NCI-H748 (cell line): ENCODE measurements around the gene CFAP77.

ENCODE experiments used
- DNase-seq: peaks from one replicate; lab custom pipeline; 2025; ENCODE audit not compliant: unreplicated experiment; lab: John Stamatoyannopoulos, UW

The CFAP77 gene

DNA sequence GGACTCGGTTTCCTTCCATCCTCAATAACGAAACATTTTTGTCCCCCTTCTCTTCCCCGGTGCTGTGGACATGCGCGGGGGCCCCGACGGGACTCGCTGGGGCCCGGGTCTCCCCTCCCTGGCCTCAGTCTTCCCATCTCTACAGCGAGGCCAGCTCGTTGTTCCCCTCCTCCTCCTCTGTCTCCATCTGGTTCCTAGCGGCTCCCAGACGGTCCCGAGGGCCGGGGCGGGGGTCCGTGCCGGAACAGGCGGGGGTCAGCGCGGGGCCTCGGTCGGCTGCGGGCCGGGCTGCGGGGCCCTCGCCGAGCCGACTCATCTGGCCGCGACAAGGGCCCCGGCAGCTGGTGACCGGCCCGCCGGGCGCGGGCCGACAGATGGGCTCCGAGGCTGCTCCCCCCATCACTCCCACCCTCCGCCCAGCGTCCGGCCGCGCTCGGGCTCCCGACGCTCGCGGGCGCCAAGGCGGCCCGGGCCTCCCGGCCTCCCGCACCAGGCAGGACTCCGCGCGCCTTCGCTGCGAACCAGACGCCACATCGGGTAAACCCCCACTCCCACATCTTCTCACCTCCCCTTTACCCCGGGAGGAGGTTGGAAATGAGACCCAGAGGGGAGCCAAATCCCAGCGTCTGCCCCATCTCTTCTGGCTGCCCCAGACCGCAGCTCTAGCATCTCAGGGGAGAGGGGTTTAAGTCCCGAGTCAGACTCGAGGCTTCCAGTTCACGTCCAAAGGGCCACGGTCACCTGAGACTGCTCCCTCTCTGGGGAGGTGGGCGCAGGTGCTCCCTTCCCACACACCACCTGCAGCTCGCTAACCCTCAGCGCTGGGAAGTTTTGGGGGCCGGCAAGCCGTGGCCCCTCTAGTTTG is 180.5 kb downstream of the CFAP77 start:
- no peak for DNase-seq

DNA sequence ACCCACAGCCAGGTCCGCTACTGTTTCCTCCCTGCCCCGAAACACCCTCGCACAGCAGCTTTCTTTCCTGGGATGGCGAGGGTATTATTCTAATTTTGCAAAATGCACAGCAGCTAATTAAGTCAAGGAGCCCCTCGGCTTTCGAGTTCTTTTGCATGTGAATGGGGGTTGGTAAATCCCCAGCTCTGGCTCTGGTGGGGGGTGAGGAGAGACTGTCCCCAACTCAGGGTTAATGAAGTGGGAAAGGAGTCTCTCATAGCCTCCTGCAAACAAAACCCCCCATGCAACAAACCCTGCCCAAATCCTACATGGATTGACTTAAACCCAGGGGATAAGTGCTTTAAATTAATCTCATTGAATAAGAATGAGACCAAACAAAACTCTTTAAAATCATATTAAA is 181.2 kb downstream of the CFAP77 start:
- no peak for DNase-seq

DNA sequence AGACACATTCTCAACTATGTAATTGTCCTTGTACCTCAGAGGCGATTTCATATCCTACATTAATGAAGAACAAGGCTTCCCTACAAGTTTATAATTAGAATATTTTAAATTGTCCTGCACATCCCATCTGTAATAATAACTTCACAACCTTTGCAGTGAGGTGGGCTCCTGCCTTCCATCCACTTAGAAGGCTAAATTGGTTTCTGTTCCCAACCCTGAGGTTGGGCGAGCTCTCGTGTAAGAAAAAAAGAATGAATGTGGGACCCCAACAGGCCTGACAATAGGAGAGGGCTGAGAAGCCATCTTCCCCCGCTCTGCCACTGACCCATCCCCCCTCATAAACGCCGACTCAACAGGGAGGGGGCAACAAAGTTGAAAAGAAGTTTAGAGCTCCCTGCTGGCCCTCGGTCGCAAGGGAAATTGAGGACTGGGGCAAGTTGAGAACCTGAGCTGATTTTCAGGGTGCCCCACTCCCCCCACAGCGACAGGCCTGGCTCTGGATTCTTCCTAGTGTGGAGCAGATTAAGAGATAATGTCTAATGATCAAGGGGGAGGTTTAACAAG is 181.8 kb downstream of the CFAP77 start:
- DNase-seq, result no peak

DNA sequence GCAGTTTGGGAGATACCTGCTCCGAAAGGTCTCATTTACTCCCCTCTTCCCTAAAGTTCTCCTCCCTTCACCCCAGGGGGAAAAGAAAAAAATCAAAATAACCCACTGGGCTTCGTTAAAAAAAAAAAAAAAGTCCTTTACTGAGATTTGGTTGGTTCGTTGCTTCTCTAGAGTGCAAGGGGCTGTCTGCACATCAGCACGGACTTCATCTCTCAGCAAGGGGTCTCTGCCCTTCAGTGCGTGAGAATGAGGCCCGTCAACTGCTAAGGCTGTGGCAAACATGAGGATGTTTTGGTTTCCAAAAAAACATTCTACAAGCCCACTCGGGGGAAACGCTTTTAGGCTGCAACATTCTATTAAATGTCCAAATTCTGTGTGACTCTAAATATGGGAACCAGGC is 182.4 kb downstream of the CFAP77 start:
- DNase-seq, result no peak

DNA sequence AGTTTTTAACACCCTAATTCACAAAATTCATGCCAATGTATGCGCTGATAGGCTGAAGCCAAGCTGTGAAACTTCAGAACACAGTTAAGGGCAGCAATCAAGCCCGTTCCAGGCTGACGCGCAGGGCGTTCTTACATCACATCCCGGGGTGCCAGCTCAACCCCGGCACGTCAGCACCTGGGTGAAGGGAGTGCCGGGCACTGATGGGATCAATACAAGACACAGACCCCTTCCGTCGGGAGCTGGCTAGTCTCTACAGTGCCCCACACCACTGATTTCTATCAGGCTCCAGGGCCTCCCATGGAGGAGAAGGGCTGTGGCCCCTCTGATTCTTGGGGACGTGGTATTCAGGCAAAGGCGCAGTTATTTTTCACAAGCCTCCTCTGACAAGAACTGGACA is 184.4 kb downstream of the CFAP77 start:
- no peak for DNase-seq

DNA sequence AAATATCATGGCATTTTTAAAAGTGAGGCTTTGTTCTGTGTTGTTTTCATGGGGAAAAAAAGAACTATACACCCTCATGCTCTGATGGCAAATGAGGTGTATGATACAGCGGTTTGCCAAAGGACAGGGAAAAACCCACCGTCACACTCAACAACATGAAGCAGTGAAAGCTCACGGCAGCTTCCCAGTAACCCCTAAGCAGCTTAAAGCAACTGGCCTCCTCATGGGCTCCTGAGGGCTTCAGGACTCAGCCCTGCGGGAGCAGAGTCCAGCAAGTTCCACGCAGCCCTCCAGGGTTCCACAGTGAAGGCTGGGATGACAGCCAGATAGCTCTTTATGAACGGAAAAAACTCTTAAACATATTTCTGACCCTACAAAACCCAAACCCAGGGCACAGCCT is 185.3 kb downstream of the CFAP77 start:
- no peak for DNase-seq

DNA sequence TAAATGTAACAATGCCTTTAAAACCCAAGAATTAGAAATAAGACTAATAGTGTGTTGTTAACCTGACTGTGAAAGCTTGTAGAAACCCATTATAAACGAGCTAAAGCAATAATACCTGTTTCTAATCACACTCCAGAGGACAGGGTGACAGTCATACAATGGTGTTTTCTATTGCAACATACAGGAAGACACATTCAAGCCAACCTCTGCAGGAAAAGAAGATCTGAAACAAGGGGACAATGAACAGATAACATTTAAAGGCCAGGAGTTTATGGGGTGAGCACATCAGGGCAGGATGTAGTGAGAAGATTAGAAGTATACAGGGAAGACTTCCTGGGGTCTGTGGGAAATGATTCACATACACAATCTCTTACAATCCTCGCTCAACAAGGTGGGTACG is 186.2 kb downstream of the CFAP77 start:
- DNase-seq, result no peak

DNA sequence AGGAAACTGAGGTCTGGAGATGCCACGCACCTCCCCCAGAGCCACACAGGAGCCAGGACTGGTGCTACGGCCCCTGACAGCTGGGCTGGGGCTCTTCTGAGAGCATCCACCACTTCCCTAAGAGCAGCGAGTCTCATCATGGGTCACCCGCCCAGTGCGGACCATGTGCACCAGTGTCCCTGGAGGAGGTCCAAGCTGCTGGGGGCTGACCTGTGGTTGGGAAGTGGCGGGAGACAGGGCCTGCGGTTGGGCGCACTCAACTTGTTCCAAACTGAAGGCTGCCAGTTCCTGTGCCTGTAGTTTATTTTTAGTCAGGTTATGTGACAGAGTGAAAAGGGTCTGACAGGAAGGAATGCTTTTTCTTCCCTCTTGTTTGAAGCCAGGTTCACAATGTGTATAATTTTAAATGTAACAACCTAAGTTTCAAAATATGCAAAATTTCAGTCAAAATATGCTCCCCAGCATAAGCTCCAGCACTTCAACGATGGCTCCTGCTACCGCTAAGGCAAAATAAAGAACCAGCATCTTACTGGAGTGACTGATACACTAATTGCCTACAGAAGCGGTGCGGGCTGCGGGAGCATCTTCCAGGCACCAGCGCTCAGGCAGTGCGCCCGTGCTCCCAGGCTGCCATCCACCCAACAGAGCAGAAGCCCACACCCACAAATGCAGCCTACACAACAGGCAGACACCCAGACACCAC is 187.2 kb downstream of the CFAP77 start:
- no peak for DNase-seq

DNA sequence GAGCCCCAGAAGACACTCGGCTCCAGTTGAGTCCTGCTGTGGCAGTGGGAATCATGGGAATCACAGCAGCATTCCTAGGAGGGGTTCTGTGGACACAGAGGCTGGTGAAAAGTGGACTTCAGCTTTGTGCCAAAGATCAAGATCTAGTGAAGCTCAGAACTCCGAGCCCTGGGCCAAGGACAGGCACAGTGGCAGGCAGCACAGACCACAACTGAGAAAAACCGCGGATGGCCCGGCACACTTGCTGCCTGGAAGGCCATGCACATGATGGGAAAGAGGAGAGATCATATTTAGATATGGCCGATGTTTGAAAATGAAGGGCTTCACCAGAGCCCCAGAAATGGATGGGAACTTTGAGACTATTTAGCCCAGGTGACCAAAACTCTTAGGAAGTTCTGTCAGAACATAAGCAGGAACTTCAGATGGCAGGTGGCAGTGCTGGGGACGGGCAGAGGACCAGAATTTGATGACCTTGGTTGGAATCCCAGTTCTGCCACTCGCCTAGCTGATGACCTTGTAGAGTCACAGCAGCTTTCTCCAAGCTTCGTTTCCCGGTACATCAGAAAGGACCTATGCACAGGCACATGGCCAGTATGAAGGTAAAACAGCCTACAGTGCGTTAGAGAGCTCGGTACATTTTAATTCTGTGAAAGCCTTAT is 190.4 kb downstream of the CFAP77 start:
- DNase-seq, result no peak

DNA sequence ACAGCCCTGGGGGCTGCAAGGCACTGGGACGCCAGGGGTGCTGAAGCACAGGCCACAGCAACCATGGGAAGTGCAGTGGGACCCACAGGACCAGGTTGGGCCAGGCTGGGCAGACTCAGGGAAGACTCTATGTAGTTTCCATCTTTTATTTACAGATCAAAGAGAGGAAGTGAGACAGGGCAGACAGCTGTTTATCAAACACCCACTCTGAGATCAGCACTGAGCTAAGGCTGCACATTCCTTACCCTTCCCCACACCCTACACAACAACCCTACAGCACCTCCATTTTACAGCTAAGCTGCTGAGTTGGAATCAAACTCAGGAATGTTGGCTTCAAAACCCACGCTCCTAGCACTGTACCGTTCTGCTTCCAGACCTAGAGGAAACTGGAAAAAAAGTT is 192.2 kb downstream of the CFAP77 start:
- DNase-seq, result no peak

DNA sequence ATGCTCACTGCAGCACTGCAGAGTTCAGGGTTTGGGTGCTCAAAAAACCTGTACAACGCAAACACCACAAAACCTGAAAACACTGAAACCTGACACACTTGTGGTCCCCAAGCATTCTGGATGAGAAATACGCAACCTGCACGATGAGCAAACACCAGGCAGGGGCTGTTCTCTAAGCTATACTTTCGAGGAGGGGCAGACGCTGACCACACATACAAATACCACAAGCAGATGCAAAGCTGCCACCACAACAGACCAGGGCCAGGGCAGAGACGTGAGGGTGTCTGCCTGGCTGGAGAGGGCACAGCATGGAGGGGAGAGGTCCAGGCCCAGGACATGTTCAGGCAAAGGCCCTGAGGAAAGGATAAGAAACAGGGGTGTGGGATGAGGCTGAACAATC is 195.4 kb downstream of the CFAP77 start:
- DNase-seq, result no peak

DNA sequence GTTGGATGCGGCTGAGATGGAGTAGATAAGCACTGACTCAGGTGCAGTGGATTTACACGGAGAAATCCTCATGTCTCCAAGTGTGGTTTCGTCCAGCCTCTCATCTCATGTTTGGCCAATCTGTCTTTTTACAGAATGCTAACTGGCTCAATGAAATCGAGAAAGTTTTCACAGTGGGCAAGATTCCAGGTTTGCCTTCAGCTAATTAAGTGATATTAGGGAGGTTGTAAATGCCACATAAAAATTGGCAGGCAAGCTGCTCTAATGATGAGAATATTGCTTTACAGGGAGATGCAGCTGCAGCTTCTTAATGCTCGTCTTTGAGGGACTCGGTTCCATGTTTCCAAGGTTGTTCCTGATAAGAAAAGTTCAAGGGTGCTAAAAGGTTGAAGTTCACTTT is 196.1 kb downstream of the CFAP77 start:
- no peak for DNase-seq

DNA sequence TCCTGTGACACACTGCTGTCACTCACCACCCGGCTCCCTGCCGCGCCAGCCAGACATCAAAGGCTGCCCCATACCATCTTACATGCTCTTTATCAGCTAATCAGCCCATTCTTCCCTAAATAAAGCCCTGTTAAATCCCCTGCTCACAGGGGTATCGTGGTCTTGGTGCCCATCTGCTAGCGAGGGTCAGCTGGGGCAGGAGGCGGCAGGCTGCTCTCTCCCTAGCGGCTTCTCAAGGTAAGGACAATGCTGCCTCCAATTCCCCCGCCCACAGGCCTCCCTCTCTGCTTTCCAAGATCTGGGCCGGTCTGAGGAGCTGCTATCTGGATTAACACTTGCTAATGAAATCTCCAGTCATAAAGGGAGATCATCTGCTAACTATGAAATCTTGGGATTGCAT is 199.2 kb downstream of the CFAP77 start:
- DNase-seq, result no peak

DNA sequence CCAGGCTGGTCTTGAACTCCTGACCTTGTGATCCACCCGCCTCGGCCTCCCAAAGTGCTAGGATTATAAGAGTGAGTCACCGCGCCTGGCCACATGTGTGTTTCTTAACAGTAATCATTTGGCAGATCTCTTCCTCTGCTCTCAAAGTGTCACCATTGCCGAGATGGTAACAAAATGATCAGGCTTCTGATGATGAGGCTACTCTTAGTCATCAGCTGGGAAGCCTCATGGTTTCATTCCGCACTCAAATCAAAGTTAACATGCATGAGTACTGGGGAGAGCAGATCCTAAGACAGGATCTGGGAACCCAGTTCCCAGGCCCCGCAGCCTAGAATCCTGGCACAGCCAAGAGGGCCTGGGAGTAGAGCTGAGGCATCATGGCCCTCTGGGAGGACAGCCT is 199.8 kb downstream of the CFAP77 start:
- no peak for DNase-seq

DNA sequence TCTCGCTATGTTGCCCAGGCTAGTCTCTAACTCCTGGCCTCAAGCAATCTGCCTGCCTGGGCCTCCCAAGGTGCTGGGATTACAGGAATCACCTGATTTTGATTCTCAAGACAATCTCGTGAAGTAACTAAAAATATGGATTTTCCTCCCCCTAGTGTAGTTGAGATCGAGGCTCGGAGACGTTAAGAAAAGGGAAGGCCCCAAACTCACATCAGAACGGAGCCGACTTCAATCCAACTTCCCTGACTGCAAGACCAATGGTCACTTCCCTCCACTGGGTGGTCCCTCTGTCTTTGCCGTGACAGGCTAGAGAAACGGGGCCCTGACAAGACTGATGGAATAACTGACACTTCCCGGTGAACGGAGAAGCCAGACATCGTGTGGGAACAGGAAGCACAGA is 200.7 kb downstream of the CFAP77 start:
- no peak for DNase-seq

DNA sequence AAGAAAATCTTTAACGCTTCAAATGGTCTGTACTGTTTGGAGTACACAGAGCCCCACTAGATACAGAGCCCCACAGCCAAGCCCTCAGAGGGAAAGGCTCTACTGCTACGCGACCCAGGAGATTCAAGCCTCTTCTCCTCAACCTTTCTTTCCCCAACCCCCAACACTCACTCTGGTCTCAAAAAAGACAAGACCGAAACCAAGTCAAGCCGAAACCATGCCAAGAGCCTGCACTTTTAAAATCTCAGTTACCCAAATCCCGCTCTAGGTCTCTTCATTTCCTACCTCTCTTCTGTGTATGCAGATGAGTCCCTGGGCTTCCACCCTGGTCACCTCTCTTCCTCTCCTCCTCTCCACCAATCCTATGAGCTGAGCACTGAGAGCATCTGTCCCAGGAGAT is 204.3 kb downstream of the CFAP77 start:
- DNase-seq, result no peak

DNA sequence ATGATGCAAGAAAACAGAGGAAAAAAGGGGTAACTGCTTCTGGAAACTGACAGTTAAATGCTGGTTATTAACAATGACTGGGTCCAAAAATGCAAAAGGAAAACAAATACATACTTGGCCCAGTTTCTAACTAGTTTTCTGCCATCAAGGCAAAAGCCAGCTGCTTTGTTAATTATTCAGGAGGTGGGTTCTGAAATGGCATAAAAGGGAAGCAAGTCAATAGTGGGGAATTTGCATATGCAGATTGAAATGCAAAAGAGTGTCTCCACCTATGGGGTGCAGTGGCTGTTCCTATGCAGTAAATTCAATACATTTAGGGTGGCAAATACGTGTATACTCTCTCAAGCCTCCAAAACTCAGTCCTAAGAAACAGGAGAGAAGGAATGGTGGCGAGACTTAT is 205.8 kb downstream of the CFAP77 start:
- DNase-seq, result no peak

DNA sequence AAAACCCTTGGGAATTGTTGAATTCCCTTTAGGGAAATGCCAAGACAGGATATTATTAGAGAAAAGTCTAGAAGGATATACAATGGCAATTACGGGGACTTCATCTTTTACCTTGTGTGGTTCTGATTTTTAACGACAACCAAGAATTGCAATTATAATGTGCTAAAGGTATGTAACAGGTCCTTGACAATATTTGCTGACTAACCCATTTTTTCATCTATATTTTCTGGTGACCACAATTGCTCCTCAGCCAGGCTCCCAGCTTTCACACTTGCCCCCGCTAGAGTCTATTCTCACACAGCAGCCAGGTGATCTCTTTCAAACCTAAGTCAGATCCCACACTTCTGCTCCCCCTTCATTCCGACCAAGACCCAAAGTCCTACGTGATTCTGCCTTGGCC is 206.7 kb downstream of the CFAP77 start:
- DNase-seq, result no peak

DNA sequence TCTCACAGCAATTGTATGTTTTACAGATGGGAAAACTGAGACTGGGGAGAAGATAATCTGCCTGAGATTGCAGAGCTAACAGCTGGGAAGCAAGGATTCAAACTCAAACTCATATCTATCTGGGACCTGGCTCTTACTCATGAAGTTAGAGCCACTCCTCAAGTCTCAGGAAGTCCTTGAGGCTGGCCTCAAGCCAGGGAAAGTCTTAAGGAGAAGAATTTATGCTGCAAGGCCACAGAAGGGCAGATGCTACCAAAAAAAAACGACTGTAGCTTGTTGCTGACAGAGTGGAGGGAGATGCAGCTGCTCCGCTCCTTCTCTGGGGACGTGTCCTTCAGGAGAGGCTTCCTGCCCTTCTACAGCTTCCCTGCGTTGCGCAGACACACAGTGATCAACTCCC is 212.1 kb downstream of the CFAP77 start:
- DNase-seq, result no peak
